NCI-H748 (cell line): Measurements from ENCODE around the gene NSUN4.
"Not testable (repeated sequence)": the region's sequence is repeated elsewhere in the genome, so short reads cannot be mapped to it uniquely, and the experiment has no call there.

Experiments
- DNase-seq: peaks from one replicate; lab custom pipeline; 2025; ENCODE audit not compliant: unreplicated experiment; lab: John Stamatoyannopoulos, UW

The NSUN4 gene

GRCh38 chr1:46364612-46365011 lies 24.0 kb downstream of the NSUN4 start:
- DNase-seq, result no peak

DNA sequence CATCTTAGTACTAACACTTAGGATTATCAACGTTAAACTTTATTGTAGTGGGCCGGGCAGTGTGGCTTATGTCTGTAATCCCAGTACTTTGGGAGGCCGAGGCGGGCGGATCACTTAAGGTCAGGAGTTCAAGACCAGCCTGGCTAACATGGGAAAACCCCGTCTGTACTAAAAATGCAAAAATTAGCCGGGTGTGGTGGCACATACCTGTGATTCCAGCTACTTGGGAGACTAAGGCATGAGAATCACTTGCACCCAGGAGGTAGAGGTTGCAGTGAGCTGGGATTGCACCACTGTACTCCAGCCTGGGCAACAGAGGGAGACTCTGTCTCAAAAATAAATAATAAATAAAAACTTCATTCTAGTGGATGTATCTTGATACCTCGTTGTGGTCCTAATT lies 25.2 kb downstream of the NSUN4 start:
- DNase-seq, result not testable (repeated sequence)

DNA sequence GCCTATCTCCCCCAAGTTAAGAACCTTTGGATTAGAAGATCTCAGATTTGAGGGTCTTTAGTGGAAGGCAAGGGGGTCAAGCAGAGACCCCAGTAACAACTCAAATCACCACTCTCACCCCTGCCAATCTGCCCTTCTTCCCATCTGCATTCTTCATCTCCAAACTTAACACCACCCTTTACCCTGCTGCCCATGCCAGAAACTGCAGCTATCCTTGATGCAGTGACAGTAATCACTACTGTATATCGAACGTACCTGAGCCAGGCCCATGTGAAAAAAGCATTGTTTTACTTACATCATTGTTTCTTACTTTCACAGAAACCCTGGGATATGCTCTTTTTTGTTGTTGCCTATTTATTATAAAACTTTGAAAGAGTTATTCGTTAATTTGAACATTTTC lies 26.5 kb downstream of the NSUN4 start:
- no peak for DNase-seq

- DNase-seq, result not testable (repeated sequence)
Observed at GRCh38 chr1:46367701-46368100, 27.1 kb downstream of the NSUN4 start.

DNA sequence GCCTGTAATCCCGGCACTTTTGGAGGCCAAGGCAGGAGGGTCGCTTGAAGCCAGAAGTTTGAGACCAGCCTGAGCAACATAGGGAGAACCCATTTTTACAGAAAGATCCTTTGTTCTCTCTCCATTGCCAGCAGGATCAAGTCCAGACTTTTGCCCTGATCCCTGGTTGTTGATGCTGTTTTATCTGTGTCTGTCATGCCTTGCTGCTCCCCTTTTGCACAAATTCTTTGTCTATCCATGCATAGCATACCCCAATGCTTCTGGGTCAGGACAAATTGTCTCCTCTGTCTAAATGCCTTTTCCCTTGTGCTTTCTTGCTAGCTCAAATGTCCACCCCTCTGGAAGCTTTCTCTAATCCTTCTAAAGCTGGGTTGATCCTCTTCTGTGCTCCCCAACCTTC lies 28.2 kb downstream of the NSUN4 start:
- DNase-seq, result no peak

GRCh38 chr1:46369542-46370213 lies 29.1 kb downstream of the NSUN4 start:
- no peak for DNase-seq

DNA sequence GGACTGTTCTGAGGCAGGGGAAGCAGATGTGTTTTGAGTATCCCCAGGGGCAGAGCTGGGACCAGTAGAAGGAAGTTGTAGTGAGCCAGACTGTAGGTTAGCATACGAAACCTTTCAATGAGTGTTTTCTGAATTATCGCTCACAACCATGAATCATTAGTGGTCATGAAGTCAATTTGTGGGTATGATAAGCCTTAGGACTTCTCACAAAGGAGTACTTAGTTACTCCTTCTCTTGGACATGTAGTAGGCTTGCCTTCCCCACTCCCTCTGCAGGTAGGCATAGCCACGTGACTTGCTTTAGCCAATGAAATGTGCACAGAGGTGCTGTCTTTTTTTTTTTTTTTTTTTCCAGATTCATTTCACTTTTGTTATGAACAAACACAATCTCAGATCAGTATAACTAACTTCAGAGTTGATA lies 29.6 kb downstream of the NSUN4 start:
- DNase-seq, result no peak

- no peak for DNase-seq
Observed at GRCh38 chr1:46372431-46372830, 31.8 kb downstream of the NSUN4 start.

GRCh38 chr1:46379996-46380395 lies 39.4 kb downstream of the NSUN4 start:
- no peak for DNase-seq

GRCh38 chr1:46380508-46380907 lies 39.9 kb downstream of the NSUN4 start:
- no peak for DNase-seq

DNA sequence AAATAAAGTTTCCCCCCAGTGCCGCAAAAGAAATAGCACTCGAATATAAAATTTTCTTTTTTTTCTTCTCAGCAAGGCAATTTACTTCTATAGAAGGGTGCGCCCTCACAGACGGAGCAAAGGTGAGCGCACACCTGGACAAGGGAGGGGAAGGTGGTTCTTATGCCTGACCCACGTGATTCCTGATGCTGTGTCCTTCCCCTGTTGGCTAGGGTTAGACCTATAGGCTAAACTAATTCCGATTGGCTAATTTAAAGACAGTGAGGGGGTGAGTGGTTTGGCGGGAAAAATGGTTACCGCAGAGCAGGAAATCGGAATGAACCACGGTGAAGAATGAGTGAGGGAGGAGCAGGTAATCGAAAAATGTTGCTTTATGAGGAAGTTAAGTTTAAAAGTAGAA lies 52.9 kb downstream of the NSUN4 start:
- DNase-seq, result no peak

DNA sequence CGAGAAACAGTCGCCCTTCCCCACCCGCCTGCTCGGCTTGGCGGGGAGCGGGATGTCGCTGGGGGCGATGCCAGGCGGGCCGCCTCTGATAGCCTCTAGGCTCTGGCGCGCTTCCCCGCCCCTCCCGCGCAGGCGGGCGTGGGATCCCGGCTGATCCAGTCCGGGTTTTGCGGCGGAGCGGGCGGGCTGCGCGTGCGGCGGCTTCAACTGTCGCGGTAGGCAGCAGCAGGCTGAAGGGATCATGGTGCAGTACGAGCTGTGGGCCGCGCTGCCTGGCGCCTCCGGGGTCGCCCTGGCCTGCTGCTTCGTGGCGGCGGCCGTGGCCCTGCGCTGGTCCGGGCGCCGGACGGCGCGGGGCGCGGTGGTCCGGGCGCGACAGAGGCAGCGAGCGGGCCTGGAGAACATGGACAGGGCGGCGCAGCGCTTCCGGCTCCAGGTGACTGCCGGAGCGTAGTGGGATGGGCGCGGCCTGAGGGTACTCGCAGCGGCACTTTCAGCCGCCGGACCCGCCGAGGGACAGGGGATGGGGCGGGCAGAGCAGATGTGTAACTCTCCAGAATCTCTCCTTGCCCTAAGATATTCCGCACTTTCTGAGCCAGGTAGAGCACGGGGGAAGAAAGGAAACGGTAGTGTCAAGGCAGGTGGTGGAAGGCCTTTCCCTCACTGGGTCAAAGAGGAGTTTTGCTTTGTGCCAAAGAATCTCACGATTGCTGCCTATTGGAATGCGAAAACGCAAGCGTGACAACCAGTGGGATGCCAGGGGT lies 53.7 kb downstream of the NSUN4 start, which contains the start of gene FAAH:
FAAH (plus strand) TSS at position 210 of the 764 bp plus-strand sequence; CDS start at position 242, 32 bp downstream.
- DNase-seq, result no peak

GRCh38 chr1:46394872-46395465 lies 54.4 kb downstream of the NSUN4 start:
- no peak for DNase-seq

DNA sequence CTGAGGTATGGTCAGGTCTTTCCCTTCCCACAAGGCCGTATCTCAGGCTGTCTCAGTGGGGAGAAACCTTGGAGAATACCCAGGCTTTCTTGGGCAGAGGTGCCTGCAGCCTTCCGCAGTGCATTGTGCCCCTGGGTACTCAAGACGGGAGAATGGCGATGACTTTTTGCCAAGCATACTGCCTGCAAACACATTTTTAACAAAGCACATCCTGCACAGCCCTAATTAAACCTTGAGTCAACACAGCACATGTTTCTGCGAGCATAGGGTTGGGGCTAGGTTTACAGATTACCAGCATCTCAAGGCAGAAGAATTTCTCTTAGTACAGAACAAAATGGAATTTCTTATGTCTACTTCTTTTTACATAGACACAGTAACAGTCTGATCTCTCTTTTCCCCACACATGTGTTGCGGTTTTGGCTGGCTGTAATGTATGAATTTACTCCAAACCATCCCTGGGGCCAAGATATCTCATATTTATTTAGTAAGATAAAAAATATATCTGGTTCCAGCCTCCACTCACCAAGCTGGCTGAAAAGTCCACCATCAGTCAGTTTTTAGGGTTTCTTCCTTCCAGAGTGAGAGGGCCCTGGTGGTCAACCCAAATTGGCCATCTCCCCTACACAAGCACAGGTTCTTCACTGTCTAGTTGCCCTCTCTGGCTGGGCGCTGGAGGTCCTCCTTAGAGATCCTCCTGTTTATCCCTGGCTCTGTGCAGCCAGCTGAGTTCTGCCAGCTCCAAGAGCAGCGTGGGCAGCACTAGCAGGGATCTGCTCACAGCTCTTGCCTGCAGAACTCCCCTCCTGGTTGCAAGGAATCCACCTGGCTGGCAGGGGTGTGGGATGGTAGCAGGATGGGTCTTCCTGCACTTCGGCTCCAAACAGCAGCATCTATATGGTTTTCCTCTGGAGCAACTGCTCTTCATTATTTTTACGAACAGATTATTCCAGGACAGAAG lies 56.1 kb downstream of the NSUN4 start:
- DNase-seq, result peak; percentile 52

GRCh38 chr1:46399307-46399706 lies 58.7 kb downstream of the NSUN4 start:
- no peak for DNase-seq

- peak; percentile 77 for DNase-seq
Observed at GRCh38 chr1:46400421-46400820, 59.8 kb downstream of the NSUN4 start.

- DNase-seq, result no peak
Observed at GRCh38 chr1:46401154-46401913, 60.7 kb downstream of the NSUN4 start.

GRCh38 chr1:46401964-46402626 lies 61.5 kb downstream of the NSUN4 start:
- DNase-seq, result no peak

GRCh38 chr1:46403916-46404315 lies 63.3 kb downstream of the NSUN4 start:
- DNase-seq, result no peak
